ENCODE results near the gene TRIP12.
"Not testable (repeated sequence)": the region's sequence is repeated elsewhere in the genome, so short reads cannot be mapped to it uniquely, and the experiment has no call there.

The TRIP12 gene

GRCh38 chr2:229821316-229821715 lies 100.5 kb downstream of the TRIP12 start:
- no peak for FAIRE-seq

DNA sequence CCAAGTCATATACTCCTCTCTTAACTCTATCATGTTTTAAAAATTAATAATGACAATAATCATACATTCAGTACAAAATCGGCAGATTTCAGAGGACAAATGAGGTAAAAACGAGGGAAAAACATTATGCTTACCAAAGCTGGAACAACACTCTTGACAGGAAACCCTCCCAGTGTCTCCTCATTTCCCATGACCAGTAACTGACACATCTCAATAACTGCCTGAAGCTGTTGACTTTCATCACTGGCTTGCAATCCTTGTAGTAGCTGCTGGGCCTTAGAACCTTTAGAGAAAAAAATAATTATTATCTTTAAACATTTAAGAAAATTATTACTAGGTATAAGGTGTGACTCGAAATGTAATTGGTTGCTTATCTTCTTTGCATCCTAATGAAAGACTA lies 103.6 kb downstream of the TRIP12 start:
- FAIRE-seq, result no peak

- FAIRE-seq, result no peak
These were observed 106.0 kb downstream of the TRIP12 start for GRCh38 chr2:229815858-229816257.

- no peak for FAIRE-seq
These were observed 106.5 kb downstream of the TRIP12 start for GRCh38 chr2:229815342-229815741.

GRCh38 chr2:229810786-229811185 lies 111.0 kb downstream of the TRIP12 start:
- FAIRE-seq, result no peak

- no peak for FAIRE-seq
These were observed 116.2 kb downstream of the TRIP12 start for GRCh38 chr2:229805559-229805958.

- FAIRE-seq, result no peak
These were observed 119.0 kb downstream of the TRIP12 start for GRCh38 chr2:229802785-229803184.

DNA sequence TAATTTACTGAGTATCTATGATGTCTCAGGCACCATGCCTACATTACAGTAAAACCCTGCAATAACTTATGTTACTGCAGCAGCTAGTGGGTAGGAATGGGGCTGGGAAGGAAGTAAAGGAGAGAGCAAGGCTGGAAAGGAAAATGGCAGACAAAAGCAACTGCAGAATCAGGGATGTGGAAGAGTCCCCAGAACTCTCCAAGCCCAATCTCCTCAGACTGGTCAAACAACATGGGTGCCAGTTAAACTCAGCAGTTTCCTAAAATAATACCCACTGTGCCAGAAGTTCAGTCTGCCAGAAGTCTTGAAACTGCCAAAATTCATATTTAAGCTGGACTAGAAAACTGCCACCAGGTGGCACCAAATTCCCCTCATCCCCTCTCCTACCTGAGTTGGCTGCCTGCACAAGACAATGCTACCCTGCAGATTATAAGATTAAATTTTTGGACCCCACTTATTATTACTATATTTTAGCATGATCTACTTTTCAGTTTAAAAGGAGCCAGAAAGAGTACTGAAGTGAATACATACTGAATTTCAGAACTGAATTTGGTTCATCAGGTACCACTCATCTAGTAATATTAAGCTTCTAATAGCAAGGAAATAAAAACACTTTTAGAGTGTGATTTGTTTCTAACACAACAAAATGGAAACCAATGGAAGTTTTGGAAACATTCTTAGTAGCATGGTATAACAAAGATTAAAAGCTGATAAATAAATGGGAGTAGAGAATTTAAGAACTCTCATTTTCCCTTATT lies 120.6 kb downstream of the TRIP12 start:
- peak; percentile 53 for FAIRE-seq

DNA sequence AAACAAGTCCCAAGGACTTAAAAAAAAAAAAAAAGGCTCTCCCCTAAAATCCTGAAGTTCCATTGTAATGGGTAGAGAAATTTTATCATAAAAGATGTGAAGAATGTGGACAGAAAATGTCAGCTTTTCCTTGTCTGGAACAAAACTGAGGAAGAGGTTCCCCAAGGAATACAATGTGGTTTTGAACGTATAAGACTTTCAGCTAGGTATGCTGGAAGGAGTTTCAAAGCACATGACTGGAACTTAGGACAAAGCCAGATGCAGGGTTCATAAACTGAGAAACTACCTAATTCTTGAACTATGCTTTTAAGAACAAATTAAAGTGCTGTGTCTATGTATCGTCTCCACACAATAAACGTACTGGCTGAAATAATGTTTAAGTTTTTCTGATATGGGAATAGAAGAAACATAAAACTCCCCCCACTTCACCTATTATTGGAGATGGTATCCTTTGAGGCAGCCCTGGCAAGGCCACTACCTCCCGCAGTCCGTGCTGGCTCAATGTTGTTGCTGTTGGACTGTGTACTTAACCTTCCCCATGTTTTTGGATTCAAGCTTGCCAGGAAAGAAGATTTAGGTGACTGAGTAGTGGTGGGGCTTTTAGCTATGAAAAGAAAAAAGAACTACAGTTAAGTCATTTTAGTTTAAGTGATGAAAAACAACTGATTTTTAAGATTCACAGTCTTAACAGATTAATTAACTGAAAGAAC lies 123.2 kb downstream of the TRIP12 start:
- peak; percentile 13 for FAIRE-seq

DNA sequence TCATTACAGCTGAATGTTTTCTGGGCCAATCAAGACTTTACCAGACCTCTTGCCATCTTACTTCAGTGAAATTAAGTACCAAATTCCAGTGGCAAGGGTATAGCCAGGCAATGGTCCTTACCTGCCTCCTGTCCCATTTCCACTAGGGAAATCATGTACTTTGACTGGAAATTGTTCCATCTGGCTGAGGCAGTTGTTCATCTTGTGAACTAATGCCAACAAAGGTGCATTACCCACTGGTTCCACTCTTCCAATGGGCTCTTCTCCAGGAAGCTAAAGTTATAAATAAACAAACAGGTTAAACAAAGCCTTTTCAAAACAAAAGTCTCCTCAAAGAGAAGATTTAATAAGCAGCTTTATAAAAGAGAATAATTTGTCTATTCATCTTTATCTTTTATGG lies 126.8 kb downstream of the TRIP12 start:
- FAIRE-seq, result no peak

DNA sequence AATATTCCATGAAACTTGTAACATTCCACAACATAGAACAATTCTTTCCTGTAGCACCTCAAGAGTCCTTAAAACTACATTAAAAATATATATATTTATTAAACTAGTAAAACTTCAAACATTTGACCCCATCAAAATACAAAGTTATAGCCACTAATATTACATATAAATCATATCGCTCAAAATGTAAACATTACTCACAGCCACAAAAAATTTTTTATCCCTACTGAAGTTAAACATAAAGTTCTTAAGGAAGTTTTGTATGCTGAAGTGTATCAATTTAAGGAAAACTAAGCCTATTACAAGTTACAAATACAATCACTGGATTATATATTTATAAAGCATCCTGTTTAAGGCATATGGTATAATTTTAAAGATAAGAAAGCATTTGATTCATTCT lies 127.2 kb downstream of the TRIP12 start:
- FAIRE-seq, result no peak

- FAIRE-seq, result not testable (repeated sequence)
These were observed 135.5 kb downstream of the TRIP12 start for GRCh38 chr2:229786289-229786688.

DNA sequence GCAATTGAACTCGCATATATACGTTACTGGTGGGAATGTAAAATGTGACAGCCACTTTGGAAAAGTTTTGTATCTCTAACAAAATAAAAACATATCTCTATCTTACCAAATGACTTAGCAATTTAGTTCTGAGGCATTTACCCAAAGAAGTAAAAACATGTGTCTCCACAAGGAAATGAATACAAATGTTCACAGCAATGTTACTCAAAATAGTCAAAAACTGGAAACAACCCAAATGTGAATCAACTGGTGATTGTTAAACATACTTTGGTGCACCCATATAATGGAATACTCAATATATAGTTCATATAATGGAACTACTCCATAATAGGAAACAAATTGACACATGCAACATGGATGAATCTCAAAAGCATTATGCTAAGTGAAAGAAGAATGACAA lies 137.0 kb downstream of the TRIP12 start:
- no peak for FAIRE-seq

GRCh38 chr2:229783108-229783721 lies 138.6 kb downstream of the TRIP12 start:
- no peak for FAIRE-seq

- FAIRE-seq, result peak; percentile 99
These were observed 140.7 kb downstream of the TRIP12 start for GRCh38 chr2:229780856-229781773.

- FAIRE-seq, result no peak
These were observed 142.2 kb downstream of the TRIP12 start for GRCh38 chr2:229779650-229780049.

- no peak for FAIRE-seq
These were observed 144.1 kb downstream of the TRIP12 start for GRCh38 chr2:229777716-229778115.

GRCh38 chr2:229775614-229776313 lies 146.0 kb downstream of the TRIP12 start:
- FAIRE-seq, result no peak

- FAIRE-seq, result no peak
These were observed 147.6 kb downstream of the TRIP12 start for GRCh38 chr2:229774237-229774636.

GRCh38 chr2:229768235-229768634 lies 153.6 kb downstream of the TRIP12 start:
- FAIRE-seq, result no peak

DNA sequence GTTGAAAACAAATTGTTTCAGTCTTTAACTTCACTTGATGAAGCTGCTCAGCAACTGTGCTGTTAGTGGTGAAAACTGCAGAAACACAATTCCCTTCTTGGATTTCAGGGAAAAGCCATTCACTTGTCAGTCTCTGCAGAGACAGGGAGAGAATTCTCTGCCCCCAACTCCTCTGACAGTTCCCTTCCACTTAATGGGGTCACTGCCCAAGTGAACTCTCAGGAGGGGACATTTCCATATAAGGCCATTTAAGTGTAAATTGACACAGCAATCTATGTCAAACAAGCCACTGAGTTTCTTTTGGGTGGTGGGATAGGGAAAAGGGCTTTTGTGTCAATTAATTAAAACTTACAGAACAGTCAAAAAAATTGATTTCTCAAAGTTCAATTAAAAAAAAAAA lies 156.1 kb downstream of the TRIP12 start:
- no peak for FAIRE-seq

DNA sequence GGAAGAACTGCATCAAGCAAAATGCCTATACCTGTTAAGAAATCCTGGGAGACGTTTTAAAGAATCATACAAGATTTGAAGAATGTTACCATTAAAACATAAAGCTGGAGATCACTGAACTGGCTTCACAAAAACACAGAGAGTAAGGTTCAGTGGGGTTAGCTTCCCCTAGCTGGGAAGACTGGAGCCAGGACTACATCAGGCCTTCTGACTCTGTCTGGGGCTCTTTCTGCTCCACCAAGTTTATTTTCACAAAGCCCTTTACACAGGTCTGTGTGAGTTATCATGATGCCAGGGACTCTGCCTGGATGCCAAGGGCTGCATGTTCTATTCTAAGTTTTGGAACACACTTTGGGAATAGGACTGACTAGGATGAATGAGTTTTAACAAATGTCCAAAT lies 160.1 kb downstream of the TRIP12 start:
- FAIRE-seq, result no peak

Measured in islet of Langerhans (tissue), 1 donor.